ENCODE measurements around the gene OSMR.

- TF ChIP-seq CTCF (conservative IDR thresholded peaks at IDR 0.05) (no peak), ZFX (IDR thresholded peaks at IDR 0.05) (no peak)
Measured at GRCh38 chr5:38816083-38817030, 29.5 kb upstream of the OSMR start.

All from C4-2B (cell line).